SU-DHL-6 (cell line): ENCODE results near the gene TMEM151A.

Experiments
- H2AFZ ChIP-seq: fragments of 200-600 bp; sonication (generic); 2 replicates; pipeline ENCODE4 v1.6.1; 2014; ENCODE audit warnings: low read depth, mild to moderate bottlenecking, moderate library complexity, mixed read lengths, antibody characterized with exemption, low read length; ENCODE audit not compliant: severe bottlenecking
- H3F3A ChIP-seq: fragments of 200-600 bp; shearing (Covaris generic); 2 replicates; pipeline ENCODE4 v1.6.0; 2016; ENCODE audit warnings: antibody characterized with exemption, mild to moderate bottlenecking; ENCODE audit not compliant: insufficient read depth
- H3K27ac ChIP-seq: fragments of 200-600 bp; sonication (generic); 2 replicates; pipeline ENCODE4 v1.5.1; 2016; ENCODE audit warnings: low read depth, mild to moderate bottlenecking, low read length, moderate library complexity, mixed read lengths
- H3K27me3 ChIP-seq: fragments of 200-600 bp; sonication (generic), shearing (Covaris generic); 2 replicates; pipeline ENCODE4 v1.6.0; 2014; ENCODE audit warnings: mild to moderate bottlenecking, low read length
- H3K36me3 ChIP-seq: fragments of 200-600 bp; sonication (generic); 2 replicates; pipeline ENCODE4 v1.6.1; 2014; ENCODE audit warnings: mild to moderate bottlenecking, low read length, mixed read lengths
- H3K4me2 ChIP-seq: fragments of 300-600, 200-600 bp; shearing (Covaris generic), sonication (generic); 2 replicates; pipeline ENCODE4 v1.6.0; 2014; ENCODE audit warnings: low read length, low read depth, mild to moderate bottlenecking; ENCODE audit not compliant: poor library complexity, severe bottlenecking
- H3K4me3 ChIP-seq: fragments of 200-600 bp; sonication (generic); 2 replicates; pipeline ENCODE4 v1.5.1; 2014; ENCODE audit warnings: antibody characterized with exemption, low read length, mild to moderate bottlenecking, mixed read lengths; ENCODE audit not compliant: insufficient read depth, poor library complexity, severe bottlenecking
- H3K79me2 ChIP-seq: fragments of 200-600 bp; sonication (generic); 2 replicates; pipeline ENCODE4 v1.6.1; 2014; ENCODE audit warnings: mild to moderate bottlenecking, low read length, moderate library complexity; ENCODE audit not compliant: insufficient read depth
- H3K9ac ChIP-seq: fragments of 200-600 bp; sonication (generic); 2 replicates; pipeline ENCODE4 v1.7.0; 2014; ENCODE audit warnings: mild to moderate bottlenecking, low read length
- H3K9me2 ChIP-seq: fragments of 200-600 bp; sonication (generic); replicated peaks from 2 replicates; pipeline ENCODE4 v1.6.1; 2014; ENCODE audit warnings: low read length; ENCODE audit not compliant: insufficient read depth
- H3K9me3 ChIP-seq: fragments of 200-600 bp; sonication (generic); 2 replicates; pipeline ENCODE4 v1.6.1; 2014; ENCODE audit warnings: low read length, mixed read lengths; ENCODE audit not compliant: insufficient read depth
- H4K20me1 ChIP-seq: fragments of 200-600 bp; sonication (generic); 2 replicates; pipeline ENCODE4 v1.6.1; 2014; ENCODE audit warnings: low read depth, mild to moderate bottlenecking, antibody characterized with exemption, low read length, moderate library complexity, mixed read lengths
- EZH2phosphoT487 ChIP-seq: fragments of 200-600 bp; sonication (generic), shearing (Covaris generic); conservative IDR thresholded peaks from 2 replicates; pipeline ENCODE4 v1.6.1; 2018; ENCODE audit warnings: mild to moderate bottlenecking, antibody characterized with exemption, low read length, moderate library complexity, mixed read lengths
- TF ChIP-seq, protein P1 (sequence below): fragments of 200-600 bp; sonication (generic); IDR thresholded peaks from one replicate; pipeline ENCODE4 v1.5.1; 2017; ENCODE audit warnings: antibody characterized with exemption, mild to moderate bottlenecking, low read length, moderate library complexity; ENCODE audit not compliant: insufficient read depth, poor library complexity, severe bottlenecking

Gene TMEM151A

DNA sequence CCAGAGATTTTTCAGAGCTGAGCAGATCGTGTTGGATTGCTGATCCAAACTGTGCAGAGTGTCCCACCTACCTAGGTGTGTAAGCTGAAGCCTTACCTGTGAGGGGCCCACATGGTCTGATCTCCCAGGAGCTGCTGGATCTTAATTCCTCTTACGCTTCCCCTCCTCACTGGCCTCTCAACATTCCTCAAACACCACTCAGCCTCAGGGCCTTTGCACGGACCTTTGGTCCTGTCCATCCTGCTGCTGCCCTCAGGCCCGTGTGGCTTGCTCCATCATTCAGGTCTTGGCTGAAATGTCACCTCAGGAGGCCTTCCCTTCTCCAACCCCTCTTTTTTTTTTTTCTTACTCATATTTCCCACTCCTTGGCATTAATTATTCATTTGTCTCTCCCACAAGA is 44.4 kb upstream of the TMEM151A start:
- H3K9ac ChIP-seq = no peak overlapping the region
- no peak overlapping the region for H3K4me2 ChIP-seq
- no peaks in the 10 kb centered on the region for H3K9me3 ChIP-seq
- no peaks in the 10 kb centered on the region for H3K27me3 ChIP-seq
- TF ChIP-seq, protein P1, sequence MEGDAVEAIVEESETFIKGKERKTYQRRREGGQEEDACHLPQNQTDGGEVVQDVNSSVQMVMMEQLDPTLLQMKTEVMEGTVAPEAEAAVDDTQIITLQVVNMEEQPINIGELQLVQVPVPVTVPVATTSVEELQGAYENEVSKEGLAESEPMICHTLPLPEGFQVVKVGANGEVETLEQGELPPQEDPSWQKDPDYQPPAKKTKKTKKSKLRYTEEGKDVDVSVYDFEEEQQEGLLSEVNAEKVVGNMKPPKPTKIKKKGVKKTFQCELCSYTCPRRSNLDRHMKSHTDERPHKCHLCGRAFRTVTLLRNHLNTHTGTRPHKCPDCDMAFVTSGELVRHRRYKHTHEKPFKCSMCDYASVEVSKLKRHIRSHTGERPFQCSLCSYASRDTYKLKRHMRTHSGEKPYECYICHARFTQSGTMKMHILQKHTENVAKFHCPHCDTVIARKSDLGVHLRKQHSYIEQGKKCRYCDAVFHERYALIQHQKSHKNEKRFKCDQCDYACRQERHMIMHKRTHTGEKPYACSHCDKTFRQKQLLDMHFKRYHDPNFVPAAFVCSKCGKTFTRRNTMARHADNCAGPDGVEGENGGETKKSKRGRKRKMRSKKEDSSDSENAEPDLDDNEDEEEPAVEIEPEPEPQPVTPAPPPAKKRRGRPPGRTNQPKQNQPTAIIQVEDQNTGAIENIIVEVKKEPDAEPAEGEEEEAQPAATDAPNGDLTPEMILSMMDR = no peak
- TF ChIP-seq EZH2phosphoT487 = no peak
- no peaks in the 10 kb centered on the region for H3K36me3 ChIP-seq
- no peak overlapping the region for H3K27ac ChIP-seq
- H3F3A ChIP-seq = no peaks in the 10 kb centered on the region
- no peak overlapping the region for H3K4me3 ChIP-seq
- no peaks in the 10 kb centered on the region for H3K79me2 ChIP-seq
- no peak overlapping the region for H2AFZ ChIP-seq
- H3K9me2 ChIP-seq = no peaks in the 10 kb centered on the region
- H4K20me1 ChIP-seq = no peaks in the 10 kb centered on the region

DNA sequence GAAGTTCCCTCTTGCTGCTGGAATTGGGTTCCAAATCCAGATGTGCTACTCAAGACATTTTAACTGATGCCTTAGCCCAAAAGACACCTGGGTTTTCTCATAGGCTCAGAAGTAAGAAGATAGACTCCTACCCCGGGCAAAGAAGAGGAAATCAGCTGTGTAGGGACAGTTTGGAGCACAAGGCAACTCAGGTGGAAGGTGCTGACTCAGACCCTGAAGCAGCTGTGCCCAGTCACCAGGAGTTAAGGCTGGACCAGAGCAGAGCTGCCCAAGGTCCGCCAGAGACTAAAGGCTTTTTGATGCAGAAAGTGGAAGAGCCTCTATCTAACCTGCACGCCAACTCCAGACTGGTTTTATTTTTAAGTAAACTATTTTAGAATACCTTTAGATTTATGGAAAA is 43.9 kb upstream of the TMEM151A start:
- H4K20me1 ChIP-seq = no peaks in the 10 kb centered on the region
- no peaks in the 10 kb centered on the region for H3K27me3 ChIP-seq
- H3F3A ChIP-seq = no peaks in the 10 kb centered on the region
- no peak overlapping the region for H3K4me3 ChIP-seq
- H3K9me3 ChIP-seq = no peaks in the 10 kb centered on the region
- H3K9me2 ChIP-seq = no peaks in the 10 kb centered on the region
- no peak overlapping the region for H2AFZ ChIP-seq
- no peak overlapping the region for H3K9ac ChIP-seq
- no peak for TF ChIP-seq EZH2phosphoT487
- TF ChIP-seq, protein P1 = no peak
- no peak overlapping the region for H3K4me2 ChIP-seq
- no peaks in the 10 kb centered on the region for H3K36me3 ChIP-seq
- H3K79me2 ChIP-seq = no peaks in the 10 kb centered on the region
- no peak overlapping the region for H3K27ac ChIP-seq

DNA sequence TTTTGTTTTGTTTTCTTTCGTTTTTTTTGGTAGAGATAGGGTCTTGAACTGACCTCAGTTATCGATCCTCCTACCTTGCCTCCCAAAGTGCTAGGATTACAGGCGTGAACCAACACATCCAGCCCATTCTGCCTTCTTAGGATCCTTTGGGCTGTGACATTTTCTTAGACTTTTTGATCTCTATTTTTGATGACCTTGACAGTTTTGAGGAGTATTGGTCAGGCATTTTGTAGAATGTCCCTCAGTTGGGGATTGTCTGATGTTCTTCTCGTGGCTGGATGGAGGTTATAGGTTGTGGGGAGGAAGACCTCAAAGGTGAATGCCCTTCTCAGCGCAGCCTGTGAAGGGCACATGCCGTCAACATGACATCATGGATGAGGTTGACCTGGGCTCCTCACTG is 42.8 kb upstream of the TMEM151A start:
- H3K27me3 ChIP-seq = no peaks in the 10 kb centered on the region
- H3K9ac ChIP-seq = no peak overlapping the region
- H3K4me3 ChIP-seq = no peak overlapping the region
- no peaks in the 10 kb centered on the region for H3K79me2 ChIP-seq
- no peak overlapping the region for H3K4me2 ChIP-seq
- no peak overlapping the region for H2AFZ ChIP-seq
- no peaks in the 10 kb centered on the region for H3F3A ChIP-seq
- TF ChIP-seq, protein P1 = no peak
- TF ChIP-seq EZH2phosphoT487 = no peak
- H4K20me1 ChIP-seq = no peaks in the 10 kb centered on the region
- H3K9me3 ChIP-seq = no peaks in the 10 kb centered on the region
- H3K9me2 ChIP-seq = no peaks in the 10 kb centered on the region
- no peak overlapping the region for H3K27ac ChIP-seq
- no peaks in the 10 kb centered on the region for H3K36me3 ChIP-seq
